ENCODE results near the gene IFNA21.

DNA sequence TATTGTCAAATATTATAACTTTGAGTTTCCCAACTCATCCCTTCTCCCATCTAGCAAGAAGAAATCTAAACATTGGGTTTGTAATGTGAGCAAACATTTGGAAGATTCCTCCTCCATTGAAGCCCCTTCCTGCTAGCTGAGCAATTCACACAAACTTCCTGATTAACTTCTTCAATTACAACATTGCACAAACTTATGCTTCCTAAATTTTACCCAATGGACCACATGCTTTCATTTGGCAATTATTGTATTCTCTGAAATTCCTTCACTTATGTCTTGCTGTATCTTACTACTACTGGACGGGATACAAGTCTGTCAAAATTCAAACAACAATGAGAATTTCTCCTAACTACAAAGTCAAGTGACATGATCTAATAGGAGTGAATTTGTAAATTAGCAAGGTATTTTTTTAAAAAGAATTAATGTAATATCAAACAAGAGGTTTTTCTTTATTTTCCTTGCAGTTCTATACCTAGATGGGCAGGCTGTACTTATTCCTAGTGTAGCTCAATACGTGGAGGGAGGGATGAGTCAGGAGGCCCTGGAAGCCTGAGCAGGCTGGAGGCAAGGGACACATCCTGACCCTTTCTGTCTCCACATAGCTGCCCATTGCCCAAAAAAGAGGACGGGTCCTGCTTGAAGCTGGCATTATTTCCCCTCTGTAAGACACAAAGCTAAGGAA, 13.0 kb downstream of the IFNA21 start:
- TF ChIP-seq, protein P1, sequence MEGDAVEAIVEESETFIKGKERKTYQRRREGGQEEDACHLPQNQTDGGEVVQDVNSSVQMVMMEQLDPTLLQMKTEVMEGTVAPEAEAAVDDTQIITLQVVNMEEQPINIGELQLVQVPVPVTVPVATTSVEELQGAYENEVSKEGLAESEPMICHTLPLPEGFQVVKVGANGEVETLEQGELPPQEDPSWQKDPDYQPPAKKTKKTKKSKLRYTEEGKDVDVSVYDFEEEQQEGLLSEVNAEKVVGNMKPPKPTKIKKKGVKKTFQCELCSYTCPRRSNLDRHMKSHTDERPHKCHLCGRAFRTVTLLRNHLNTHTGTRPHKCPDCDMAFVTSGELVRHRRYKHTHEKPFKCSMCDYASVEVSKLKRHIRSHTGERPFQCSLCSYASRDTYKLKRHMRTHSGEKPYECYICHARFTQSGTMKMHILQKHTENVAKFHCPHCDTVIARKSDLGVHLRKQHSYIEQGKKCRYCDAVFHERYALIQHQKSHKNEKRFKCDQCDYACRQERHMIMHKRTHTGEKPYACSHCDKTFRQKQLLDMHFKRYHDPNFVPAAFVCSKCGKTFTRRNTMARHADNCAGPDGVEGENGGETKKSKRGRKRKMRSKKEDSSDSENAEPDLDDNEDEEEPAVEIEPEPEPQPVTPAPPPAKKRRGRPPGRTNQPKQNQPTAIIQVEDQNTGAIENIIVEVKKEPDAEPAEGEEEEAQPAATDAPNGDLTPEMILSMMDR (IDR thresholded peaks at IDR 0.05 in 8 of 11, conservative IDR thresholded peaks at IDR 0.05 in 3 of 11): no peak
- TF ChIP-seq POLR2A (IDR thresholded peaks at IDR 0.05) (no peak), POLR2AphosphoS5 (IDR thresholded peaks at IDR 0.05) (no peak)
